NOMO-1 treated with DMSO at 0.1 percent for 48 hours (cell line): ENCODE measurements around the gene SLAMF9.

Experiments used
- DNase-seq: peaks from one replicate; lab custom pipeline; 2025; ENCODE audit not compliant: unreplicated experiment; lab: John Stamatoyannopoulos, UW

Gene SLAMF9

DNA sequence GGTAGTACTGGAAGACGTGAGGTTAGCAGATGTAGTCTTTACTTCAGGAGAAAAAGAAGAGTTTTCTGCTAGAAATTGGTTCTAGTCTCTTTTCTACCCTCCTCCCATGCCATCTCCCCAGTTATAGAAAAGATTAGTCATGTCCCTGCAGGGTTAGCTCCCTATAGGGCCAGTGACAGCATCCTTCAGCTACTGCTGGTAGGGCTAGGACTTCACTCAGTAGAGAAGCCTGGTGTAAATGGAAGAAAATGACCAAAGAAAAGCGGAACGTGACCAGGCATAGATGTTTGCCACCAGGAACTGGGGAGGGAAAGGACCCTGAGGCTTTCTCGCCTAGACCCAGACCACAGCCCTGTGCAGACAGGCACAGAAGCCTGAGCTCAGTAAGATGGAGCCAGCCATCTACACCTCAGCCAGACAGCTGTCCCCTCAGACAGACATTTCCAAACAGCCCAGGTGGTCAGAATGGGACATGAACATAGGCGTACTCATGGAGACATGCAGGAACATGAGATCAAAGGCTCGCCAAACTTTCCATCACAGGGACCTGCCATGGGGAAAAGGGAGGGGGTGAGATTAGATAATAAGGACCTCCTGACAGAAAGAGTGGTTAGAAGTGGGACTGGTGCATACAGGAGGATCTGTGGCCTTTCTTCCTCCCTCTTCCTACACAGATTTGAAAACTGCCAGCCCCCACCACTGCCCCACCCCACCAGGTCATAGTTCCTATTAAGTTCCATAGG, 23.5 kb upstream of the SLAMF9 start:
- no peak for DNase-seq

GRCh38 chr1:159974350-159974965, 20.4 kb upstream of the SLAMF9 start:
- DNase-seq = no peak

DNA sequence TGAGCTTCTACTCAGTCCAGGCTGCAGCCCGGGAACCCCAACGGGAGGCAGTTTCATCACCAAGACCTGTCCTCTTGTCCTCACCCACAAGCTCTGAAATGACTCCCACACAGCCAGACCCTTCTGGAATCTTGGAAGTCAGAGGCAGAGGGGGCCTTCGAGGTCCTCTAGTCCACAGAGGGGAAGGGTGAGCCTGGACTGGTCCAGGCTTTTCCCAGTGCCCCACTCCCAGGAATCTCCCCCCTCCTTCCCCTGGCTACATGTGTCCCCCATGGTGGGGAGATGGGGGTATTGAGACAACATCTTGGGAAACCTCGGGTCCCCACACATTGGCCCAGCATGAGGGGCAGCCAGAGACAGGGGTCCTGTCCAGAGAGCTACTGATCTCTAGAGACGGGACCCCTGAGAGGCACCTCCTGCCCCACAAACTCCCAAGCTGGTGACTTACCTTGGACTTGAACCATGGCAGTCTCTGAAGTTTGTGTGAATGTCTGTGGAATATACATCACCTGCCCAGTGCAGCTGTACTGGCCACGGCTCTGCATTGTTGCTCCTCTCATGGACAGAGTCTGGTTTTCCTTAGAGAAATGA, 19.4 kb upstream of the SLAMF9 start:
- no peak for DNase-seq

DNA sequence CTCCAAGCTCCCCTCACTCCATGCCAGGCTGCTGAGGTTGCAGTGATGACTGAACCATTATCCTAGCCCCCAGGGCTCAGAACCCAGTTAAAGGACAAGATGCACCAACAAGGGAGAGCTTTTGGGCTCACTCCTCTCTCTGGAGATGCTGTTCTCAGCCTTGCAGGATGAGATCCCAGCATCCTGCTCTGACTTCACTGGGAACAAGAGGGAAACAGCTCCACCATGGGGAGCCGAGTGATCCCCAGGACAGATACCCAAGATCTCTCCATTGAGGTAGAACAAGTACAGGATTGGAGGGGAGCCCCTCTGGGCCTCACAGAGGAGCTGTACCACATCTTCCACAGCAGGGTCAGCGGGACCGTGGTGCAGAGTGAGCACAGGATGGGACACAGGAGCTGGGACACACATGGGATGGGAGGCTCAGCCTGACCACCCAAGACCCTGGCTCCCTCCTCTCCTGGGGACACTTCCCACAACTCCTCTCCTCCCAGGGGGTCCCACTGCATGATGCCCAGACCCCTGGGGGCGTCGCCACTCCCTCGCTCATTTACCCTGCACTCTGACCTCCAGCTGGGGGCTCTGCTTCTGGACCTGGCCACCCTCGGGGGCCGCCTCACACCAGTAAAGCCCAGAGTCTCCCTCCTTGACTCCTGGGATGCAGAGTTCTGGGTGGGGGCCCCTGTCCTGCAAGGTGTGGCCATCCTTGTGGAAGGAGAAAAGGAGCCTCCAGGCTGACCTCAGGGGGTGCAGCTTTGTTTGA, 18.6 kb upstream of the SLAMF9 start:
- DNase-seq = no peak

- no peak for DNase-seq
These were observed 16.9 kb upstream of the SLAMF9 start for GRCh38 chr1:159970932-159971342.

DNA sequence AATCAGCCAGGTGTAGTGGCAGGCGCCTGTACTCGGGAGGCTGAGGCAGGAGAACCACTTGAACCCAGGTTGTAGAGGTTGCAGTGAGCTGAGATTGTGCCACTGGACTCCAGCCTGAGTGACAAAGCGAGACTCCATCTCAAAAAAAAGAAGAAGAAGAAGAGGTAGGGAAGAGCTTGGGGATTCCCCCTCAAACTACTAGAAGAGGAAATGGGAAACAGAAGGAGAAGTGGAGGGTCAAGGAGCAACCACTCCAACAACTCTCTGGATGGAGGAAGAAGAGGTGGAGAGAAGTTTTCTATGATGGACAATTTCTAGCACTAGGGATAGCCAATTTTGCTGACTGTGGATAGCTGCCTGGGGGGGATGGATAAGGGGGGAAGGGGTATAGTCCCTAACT, 14.9 kb upstream of the SLAMF9 start:
- no peak for DNase-seq

GRCh38 chr1:159965263-159965662, 11.2 kb upstream of the SLAMF9 start:
- DNase-seq = no peak

- DNase-seq = no peak
These were observed 10.1 kb upstream of the SLAMF9 start for GRCh38 chr1:159964144-159964543.

DNA sequence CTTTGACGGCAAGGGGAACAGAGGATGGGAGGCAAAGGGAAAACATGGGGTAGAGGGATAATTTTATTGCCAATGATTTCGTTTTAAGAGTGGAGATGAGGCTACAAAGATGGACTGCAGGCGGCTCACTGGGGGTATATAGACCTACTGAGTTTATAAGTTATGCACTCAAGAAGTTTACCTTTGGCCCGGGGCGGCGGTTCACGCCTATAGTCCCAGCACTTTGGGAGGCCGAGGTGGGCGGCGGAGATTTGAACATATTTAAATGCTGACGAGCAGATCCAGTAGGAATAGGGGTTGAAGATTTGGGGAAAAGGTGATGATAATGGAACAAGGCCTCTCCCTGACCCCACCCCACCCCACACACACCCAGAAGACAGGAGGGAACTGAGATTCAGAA, 8.1 kb upstream of the SLAMF9 start:
- DNase-seq = no peak

DNA sequence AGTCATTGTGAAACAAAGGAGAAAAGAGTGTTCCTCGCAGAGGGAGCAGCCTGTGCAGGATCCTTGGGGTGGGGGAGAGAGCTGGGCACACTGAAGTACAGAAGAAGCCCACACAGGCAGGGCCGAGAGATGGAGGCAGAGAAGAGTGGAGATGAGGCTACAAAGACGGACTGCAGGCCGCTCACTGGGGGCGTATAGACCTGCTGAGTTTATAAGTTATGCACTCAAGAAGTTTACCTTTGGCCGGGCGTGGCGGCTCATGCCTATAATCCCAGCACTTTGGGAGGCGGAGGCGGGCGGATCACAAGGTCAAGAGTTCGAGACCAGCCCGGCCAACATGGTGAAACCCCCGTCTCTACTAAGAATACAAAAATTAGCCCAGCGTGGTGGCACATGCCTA, 7.6 kb upstream of the SLAMF9 start:
- no peak for DNase-seq

DNA sequence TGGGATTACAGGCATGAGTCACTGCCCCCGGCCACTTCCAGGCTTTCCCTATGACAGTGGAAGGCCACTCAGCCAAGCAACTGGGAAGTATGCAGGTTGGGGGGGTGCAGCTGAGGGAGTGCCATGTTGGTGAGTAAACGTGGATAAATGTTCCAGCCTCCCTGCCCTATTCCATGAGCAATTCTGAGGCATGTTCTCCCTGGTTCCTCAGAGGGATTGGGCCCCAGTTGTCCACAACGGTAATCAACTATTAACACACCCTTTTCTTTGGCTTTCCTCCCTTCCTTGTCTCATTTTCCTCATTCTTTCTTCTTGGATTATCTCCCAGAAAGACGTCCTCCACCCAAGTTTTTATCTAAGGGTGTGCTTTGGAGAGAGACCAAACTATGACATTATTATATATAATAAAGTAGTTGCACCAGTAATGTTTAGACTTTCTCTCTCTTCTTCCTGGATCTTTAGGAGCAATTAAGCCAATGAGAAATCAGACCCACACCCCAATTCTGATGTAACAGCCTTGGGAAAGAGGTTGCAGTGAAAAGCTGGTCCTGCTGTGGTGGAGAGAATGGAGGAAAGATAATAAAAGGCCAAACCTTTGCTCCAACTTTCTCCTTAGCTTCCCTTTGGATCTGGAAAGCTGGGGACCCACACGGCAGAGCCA, 6.8 kb upstream of the SLAMF9 start:
- DNase-seq = no peak

GRCh38 chr1:159959451-159959850, 5.4 kb upstream of the SLAMF9 start:
- no peak for DNase-seq

- DNase-seq = no peak
These were observed 4.8 kb upstream of the SLAMF9 start for GRCh38 chr1:159958719-159959380.

DNA sequence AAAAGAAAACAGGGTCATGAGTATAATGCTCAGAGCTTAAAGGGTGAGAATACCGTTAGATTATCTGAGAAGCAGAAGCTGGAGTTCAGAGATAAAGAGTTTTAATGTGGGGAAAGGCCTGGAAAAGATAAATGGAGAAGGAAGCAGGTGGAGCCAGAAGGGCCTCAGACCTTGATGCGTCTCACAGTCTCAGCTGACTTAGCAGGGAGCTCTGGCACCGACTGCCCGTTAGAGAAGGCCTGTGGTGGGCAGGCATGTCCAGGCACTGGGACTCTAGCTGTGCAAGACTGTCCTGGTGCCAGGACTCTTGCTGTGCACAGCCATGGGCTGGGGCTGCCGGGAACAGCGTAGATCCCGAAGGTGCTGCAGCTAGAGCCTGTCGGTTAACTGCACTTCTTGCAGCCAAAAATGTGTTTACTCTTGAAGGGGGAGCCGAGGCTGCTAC, 3.8 kb upstream of the SLAMF9 start:
- no peak for DNase-seq

GRCh38 chr1:159955456-159955855, 1.4 kb upstream of the SLAMF9 start:
- no peak for DNase-seq

- DNase-seq = no peak
These were observed 1.1 kb downstream of the SLAMF9 start for GRCh38 chr1:159952932-159953331.

DNA sequence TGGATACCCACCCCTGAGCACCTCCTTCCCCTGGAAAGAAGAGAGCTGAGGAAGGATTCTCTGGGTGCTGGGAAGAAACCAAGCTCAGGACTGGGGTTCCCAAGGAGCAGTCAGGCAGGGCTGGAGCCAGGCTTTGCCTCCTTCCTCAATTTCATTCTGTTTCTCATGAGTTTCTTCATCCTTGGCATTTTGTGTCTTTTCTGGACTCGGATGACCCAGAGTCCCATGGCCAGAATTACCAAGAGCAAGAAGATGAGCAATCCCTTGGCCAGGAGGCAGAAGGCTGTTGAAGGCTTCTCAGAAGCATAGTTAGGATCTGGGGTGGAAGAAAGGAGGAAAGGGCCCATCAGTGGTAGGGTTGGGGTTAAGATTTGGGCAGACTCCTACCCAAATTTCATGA, 2.5 kb downstream of the SLAMF9 start:
- DNase-seq = no peak

- no peak for DNase-seq
These were observed 3.0 kb downstream of the SLAMF9 start for GRCh38 chr1:159951016-159951415.

DNA sequence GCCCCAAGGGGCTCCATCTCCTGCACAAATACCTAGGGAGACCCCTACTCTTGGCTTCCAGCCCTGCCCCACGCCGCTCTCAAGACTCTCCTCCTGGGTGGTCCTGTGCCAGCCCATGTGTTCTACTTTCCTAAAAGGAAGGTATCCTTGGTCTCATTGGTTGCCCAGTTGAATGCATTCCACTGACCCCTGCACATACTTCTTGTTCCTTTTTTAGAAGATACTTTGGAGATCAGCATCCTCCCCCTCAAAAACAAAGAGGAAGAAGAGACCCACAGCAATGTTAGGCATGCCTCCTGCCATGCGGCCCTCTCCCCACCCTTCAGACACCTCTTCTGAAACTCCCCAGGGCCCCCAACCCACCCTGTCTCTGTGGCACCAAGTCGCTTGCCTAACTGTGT, 4.1 kb downstream of the SLAMF9 start:
- no peak for DNase-seq

DNA sequence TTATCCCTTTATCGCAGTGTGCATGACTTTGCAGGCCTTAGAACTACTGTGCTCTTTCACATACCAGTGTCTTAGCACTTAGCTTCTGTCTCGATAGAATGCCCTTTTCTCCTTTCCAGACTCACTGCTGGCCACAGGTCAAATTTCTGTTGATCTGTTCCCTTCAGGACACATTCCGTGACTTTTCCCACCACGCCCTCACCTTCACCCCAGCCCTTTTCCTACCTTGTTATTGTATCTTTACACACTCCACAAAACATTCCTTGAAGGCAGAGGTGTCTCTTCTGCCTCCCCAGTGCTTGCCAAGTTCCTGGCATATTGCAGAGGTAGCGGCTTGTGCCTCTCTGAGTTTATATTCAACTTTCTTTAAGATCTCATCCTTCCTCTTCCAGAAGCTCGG, 4.9 kb downstream of the SLAMF9 start:
- no peak for DNase-seq

GRCh38 chr1:159947942-159948341, 6.1 kb downstream of the SLAMF9 start:
- no peak for DNase-seq
